Activated T-cell treated with anti-CD3 and anti-CD28 coated beads, Interleukin-2, amount 50 U/mL, for 4 hours (primary cell): ENCODE measurements around the gene DCHS2. TPM values are rescaled to one million over a fixed set of nuclear protein-coding genes. Genes with fewer than 3 reads are reported as not detected.

Experiments used
- ATAC-seq, 2 donors: fragments of 200-7000 bp; cut with Tn5 transposase; one replicate each; pipeline ENCODE4 v1.10.0; 2021
- DNase-seq: peaks from one replicate; pipeline ENCODE4 v3.0.0-alpha.2; 2020
- H3K27me3 Mint-ChIP-seq: one replicate; pipeline ENCODE4 v1.8.0; 2021; ENCODE audit warnings: low read depth, mixed read lengths
- H3K36me3 Mint-ChIP-seq: one replicate; pipeline ENCODE4 v1.8.0; 2022; ENCODE audit warnings: mixed read lengths; ENCODE audit not compliant: insufficient read depth
- H3K4me1 Mint-ChIP-seq: one replicate; pipeline ENCODE4 v1.8.0; 2021; ENCODE audit warnings: low read depth, mixed read lengths
- H3K4me3 Mint-ChIP-seq: one replicate; pipeline ENCODE4 v1.8.0; 2021; ENCODE audit warnings: mild to moderate bottlenecking, moderate library complexity, mixed read lengths
- H3K9me3 Mint-ChIP-seq: one replicate; pipeline ENCODE4 v1.8.0; 2021; ENCODE audit warnings: mixed read lengths
- total RNA-seq, 3 donors: library from RNA; stranded (reverse); gene quantifications; one replicate each; pipeline ENCODE4 v1.2.1, GENCODE V29; 2021

The DCHS2 gene
- total RNA-seq, 3 donors from 2014 or later: under 0.01 TPM; not detected in 2

- DNase-seq: no peak
- no peaks in the 10 kb centered on the region for H3K4me1 Mint-ChIP-seq
Measured at GRCh38 chr4:154354883-154355282, 136.7 kb downstream of the DCHS2 start.

GRCh38 chr4:154349829-154350228 lies 141.8 kb downstream of the DCHS2 start:
- H3K4me1 Mint-ChIP-seq: no peaks in the 10 kb centered on the region

More at GRCh38 chr4:154354883-154355282, 136.7 kb downstream of the DCHS2 start:
- peaks cover 7% of the 10 kb centered on the region for H3K27me3 Mint-ChIP-seq
- no peaks in the 10 kb centered on the region for H3K36me3 Mint-ChIP-seq
- H3K9me3 Mint-ChIP-seq: no peaks in the 10 kb centered on the region
- ATAC-seq: no peak
- no peak overlapping the region for H3K4me3 Mint-ChIP-seq

GRCh38 chr4:154348657-154349056 lies 142.9 kb downstream of the DCHS2 start:
- Mint-ChIP-seq H3K36me3 (no peaks in the 10 kb centered on the region), H3K4me3 (no peak overlapping the region), H3K9me3 (no peaks in the 10 kb centered on the region), H3K4me1 (no peaks in the 10 kb centered on the region), H3K27me3 (peaks cover 9% of the 10 kb centered on the region)
- DNase-seq (no peak), ATAC-seq (no peak)

More at GRCh38 chr4:154349829-154350228, 141.8 kb downstream of the DCHS2 start:
- H3K4me3 Mint-ChIP-seq: no peak overlapping the region
- peaks cover 9% of the 10 kb centered on the region for H3K27me3 Mint-ChIP-seq
- no peaks in the 10 kb centered on the region for H3K36me3 Mint-ChIP-seq
- H3K9me3 Mint-ChIP-seq: no peaks in the 10 kb centered on the region
- ATAC-seq: no peak
- DNase-seq: no peak

- Mint-ChIP-seq H3K4me1 (no peaks in the 10 kb centered on the region), H3K4me3 (no peak overlapping the region), H3K27me3 (peaks cover 2% of the 10 kb centered on the region), H3K36me3 (no peaks in the 10 kb centered on the region), H3K9me3 (no peaks in the 10 kb centered on the region)
- no peak for DNase-seq
- no peak for ATAC-seq
Measured at GRCh38 chr4:154345359-154345758, 146.2 kb downstream of the DCHS2 start.

- H3K4me3 Mint-ChIP-seq: no peak overlapping the region
- no peak for DNase-seq
- ATAC-seq: no peak
- no peaks in the 10 kb centered on the region for H3K36me3 Mint-ChIP-seq
- no peaks in the 10 kb centered on the region for H3K9me3 Mint-ChIP-seq
- no peaks in the 10 kb centered on the region for H3K4me1 Mint-ChIP-seq
- H3K27me3 Mint-ChIP-seq: peaks cover 2% of the 10 kb centered on the region
Measured at GRCh38 chr4:154344686-154345085, 146.9 kb downstream of the DCHS2 start.

- Mint-ChIP-seq H3K36me3 (no peaks in the 10 kb centered on the region), H3K9me3 (no peaks in the 10 kb centered on the region), H3K27me3 (peaks cover 2% of the 10 kb centered on the region), H3K4me1 (no peaks in the 10 kb centered on the region), H3K4me3 (no peak overlapping the region)
- ATAC-seq: no peak
- no peak for DNase-seq
Measured at GRCh38 chr4:154343651-154344050, 147.9 kb downstream of the DCHS2 start.

- ATAC-seq (no peak), DNase-seq (no peak)
- Mint-ChIP-seq H3K4me3 (no peak overlapping the region), H3K4me1 (no peaks in the 10 kb centered on the region), H3K36me3 (no peaks in the 10 kb centered on the region), H3K9me3 (no peaks in the 10 kb centered on the region), H3K27me3 (peaks cover 5% of the 10 kb centered on the region)
Measured at GRCh38 chr4:154341448-154341847, 150.2 kb downstream of the DCHS2 start.

GRCh38 chr4:154335588-154335987 lies 156.0 kb downstream of the DCHS2 start:
- Mint-ChIP-seq H3K4me1 (peaks cover 11% of the 10 kb centered on the region), H3K27me3 (peaks cover 17% of the 10 kb centered on the region), H3K36me3 (no peaks in the 10 kb centered on the region), H3K9me3 (no peaks in the 10 kb centered on the region), H3K4me3 (no peak overlapping the region)
- DNase-seq (no peak), ATAC-seq (no peak)

GRCh38 chr4:154332681-154333421 lies 158.7 kb downstream of the DCHS2 start:
- peak; percentile 28 for DNase-seq
- Mint-ChIP-seq H3K9me3 (no peaks in the 10 kb centered on the region), H3K4me1 (peaks cover 11% of the 10 kb centered on the region), H3K4me3 (peak overlapping the region; percentile 76), H3K27me3 (peaks cover 22% of the 10 kb centered on the region), H3K36me3 (no peaks in the 10 kb centered on the region)
- peak; percentile 92 to 93 for ATAC-seq

- H3K4me3 Mint-ChIP-seq: no peak overlapping the region
- DNase-seq (no peak), ATAC-seq (no peak)
- H3K9me3 Mint-ChIP-seq: no peaks in the 10 kb centered on the region
- H3K27me3 Mint-ChIP-seq: peaks cover 30% of the 10 kb centered on the region
- H3K4me1 Mint-ChIP-seq: peaks cover 11% of the 10 kb centered on the region
- H3K36me3 Mint-ChIP-seq: no peaks in the 10 kb centered on the region
Measured at GRCh38 chr4:154329939-154330338, 161.7 kb downstream of the DCHS2 start.

- Mint-ChIP-seq H3K9me3 (no peaks in the 10 kb centered on the region), H3K36me3 (no peaks in the 10 kb centered on the region), H3K4me3 (no peak overlapping the region), H3K4me1 (peaks cover 11% of the 10 kb centered on the region), H3K27me3 (peaks cover 30% of the 10 kb centered on the region)
- no peak for DNase-seq
- no peak for ATAC-seq
Measured at GRCh38 chr4:154329268-154329868, 162.2 kb downstream of the DCHS2 start.

- Mint-ChIP-seq H3K27me3 (peaks cover 37% of the 10 kb centered on the region), H3K4me3 (no peak overlapping the region), H3K9me3 (no peaks in the 10 kb centered on the region), H3K4me1 (peaks cover 6% of the 10 kb centered on the region), H3K36me3 (no peaks in the 10 kb centered on the region)
- ATAC-seq (no peak), DNase-seq (no peak)
Measured at GRCh38 chr4:154328030-154328429, 163.6 kb downstream of the DCHS2 start.

- Mint-ChIP-seq H3K4me1 (no peaks in the 10 kb centered on the region), H3K4me3 (no peak overlapping the region), H3K9me3 (peaks cover 7% of the 10 kb centered on the region), H3K27me3 (peaks cover 18% of the 10 kb centered on the region), H3K36me3 (no peaks in the 10 kb centered on the region)
- DNase-seq (no peak), ATAC-seq (no peak)
Measured at GRCh38 chr4:154320521-154320920, 171.1 kb downstream of the DCHS2 start.

GRCh38 chr4:154319736-154320135 lies 171.9 kb downstream of the DCHS2 start:
- no peaks in the 10 kb centered on the region for H3K36me3 Mint-ChIP-seq
- no peak for ATAC-seq
- no peak overlapping the region for H3K4me3 Mint-ChIP-seq
- no peak for DNase-seq
- H3K9me3 Mint-ChIP-seq: peaks cover 7% of the 10 kb centered on the region
- H3K27me3 Mint-ChIP-seq: peaks cover 15% of the 10 kb centered on the region
- H3K4me1 Mint-ChIP-seq: no peaks in the 10 kb centered on the region
